Measurements from ENCODE around the gene GPX4. TPM values are rescaled to one million over a fixed set of nuclear protein-coding genes. Genes with fewer than 3 reads are reported as not detected.

GPX4 gene
- total and polyA plus RNA-seq, 9 of the 15 experiments (the other 6 are each of a cell fraction or from before 2014, with no cell fraction given): 61.4 to 661 (median 349) TPM

DNA sequence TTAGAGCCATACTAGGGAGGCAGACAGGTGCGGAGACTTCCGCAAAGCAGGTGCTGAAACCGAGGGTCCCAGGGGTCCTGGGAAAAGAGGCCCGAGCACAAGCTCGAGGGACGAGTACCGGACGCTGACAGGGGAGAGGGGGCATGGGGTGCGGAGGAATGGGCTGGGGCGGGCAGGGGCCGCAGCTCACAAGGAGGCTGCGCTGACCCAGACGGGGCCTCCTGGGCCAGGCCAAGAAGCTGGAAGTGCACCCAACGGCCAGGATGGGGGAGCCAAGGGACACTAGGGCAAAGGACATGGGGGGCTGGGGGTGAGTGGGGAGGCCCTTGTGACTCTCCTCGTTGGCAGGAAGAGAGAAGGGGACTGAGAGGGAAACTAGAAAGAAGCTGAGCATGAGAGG, 10.5 kb upstream of the GPX4 start:
- BruUV-seq (replicated peaks): no TSS peak
- no peak for DNase-seq (ENCODE audit: extremely low read depth in 1 of 4, low spot score in 3 of 4)
- TF ChIP-seq ZNF217 (CRISPR knock-in tag; IDR thresholded peaks at IDR 0.05) (no peak), SMARCE1 (IDR thresholded peaks at IDR 0.05) (no peak), NR2F6 (CRISPR knock-in tag; IDR thresholded peaks at IDR 0.05) (no peak), NR1H2 (CRISPR knock-in tag; IDR thresholded peaks at IDR 0.05) (no peak), ZNF589 (CRISPR knock-in tag; IDR thresholded peaks at IDR 0.05; ENCODE audit: low read depth) (no peak), PHF8 (IDR thresholded peaks at IDR 0.05; ENCODE audit: borderline replicate concordance, low read length) (no peak), ZNF184 (CRISPR knock-in tag; IDR thresholded peaks at IDR 0.05) (no peak), BCL6 (CRISPR knock-in tag; IDR thresholded peaks at IDR 0.05) (no peak), CHCHD3 (CRISPR knock-in tag; IDR thresholded peaks at IDR 0.05) (no peak)
- TF ChIP-seq, protein P1, sequence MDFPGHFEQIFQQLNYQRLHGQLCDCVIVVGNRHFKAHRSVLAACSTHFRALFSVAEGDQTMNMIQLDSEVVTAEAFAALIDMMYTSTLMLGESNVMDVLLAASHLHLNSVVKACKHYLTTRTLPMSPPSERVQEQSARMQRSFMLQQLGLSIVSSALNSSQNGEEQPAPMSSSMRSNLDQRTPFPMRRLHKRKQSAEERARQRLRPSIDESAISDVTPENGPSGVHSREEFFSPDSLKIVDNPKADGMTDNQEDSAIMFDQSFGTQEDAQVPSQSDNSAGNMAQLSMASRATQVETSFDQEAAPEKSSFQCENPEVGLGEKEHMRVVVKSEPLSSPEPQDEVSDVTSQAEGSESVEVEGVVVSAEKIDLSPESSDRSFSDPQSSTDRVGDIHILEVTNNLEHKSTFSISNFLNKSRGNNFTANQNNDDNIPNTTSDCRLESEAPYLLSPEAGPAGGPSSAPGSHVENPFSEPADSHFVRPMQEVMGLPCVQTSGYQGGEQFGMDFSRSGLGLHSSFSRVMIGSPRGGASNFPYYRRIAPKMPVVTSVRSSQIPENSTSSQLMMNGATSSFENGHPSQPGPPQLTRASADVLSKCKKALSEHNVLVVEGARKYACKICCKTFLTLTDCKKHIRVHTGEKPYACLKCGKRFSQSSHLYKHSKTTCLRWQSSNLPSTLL (IDR thresholded peaks at IDR 0.05): no peak
- H3K27ac ChIP-seq (ENCODE audit: extremely low read depth, low read depth, low read length): no peak overlapping the region; the same call in 2 of the 3 replicates
- 95% methylated on average over 9 of the region's 15 CpGs for WGBS (ENCODE audit: insufficient coverage, low coverage, missing lambda C conversion rate)
- H3K4me1 ChIP-seq (replicated peaks in 1 of 2; ENCODE audit: control insufficient read depth in 2 of 2, insufficient read depth in 2 of 2, low read length in 2 of 2): peaks cover 13 to 65% of the 10 kb centered on the region in 2 experiments; a peak in 4 of 5 replicates
- FAIRE-seq: no peak
- no peak overlapping the region for H2AFZ ChIP-seq (ENCODE audit: low read depth, low read length)
- ATAC-seq: no peak
- POLR2A ChIA-PET: interaction anchor here (0.9 to 6.2 kb wide), 4 partner anchors 9 to 17 kb away, joined by 3 to 45 read pairs (median 5); partner anchors contain the start of gene GPX4
- H3K9me1 ChIP-seq (ENCODE audit: control insufficient read depth, insufficient read depth, low read length): no peaks in the 10 kb centered on the region
- in situ Hi-C loops (cut with MboI): no loop called here
- peaks cover 11% of the 10 kb centered on the region; the same call in 1 of the 2 replicates for H4K20me1 ChIP-seq (replicated peaks; ENCODE audit: control insufficient read depth, insufficient read depth, low read length)
- H3K79me2 ChIP-seq (ENCODE audit: control insufficient read depth, insufficient read depth, low read length): peaks cover 42% of the 10 kb centered on the region
- intact Hi-C loops (cut with micrococcal nuclease): no loop called here
- no peaks in the 10 kb centered on the region for H3K9me3 ChIP-seq (replicated peaks; ENCODE audit: control insufficient read depth, insufficient read depth, low read depth, low read length)
- no peak overlapping the region for H3K4me3 ChIP-seq
- no peaks in the 10 kb centered on the region for H3K27me3 ChIP-seq (ENCODE audit: control insufficient read depth in 2 of 2, insufficient read depth in 2 of 2, low read length in 2 of 2)
- CTCF ChIA-PET (ENCODE audit: low intra/inter-chr PET ratio): no interaction called here
- no peak overlapping the region for H3K4me2 ChIP-seq (ENCODE audit: insufficient read depth, low read length)
- peak overlapping the region in 1 of 2 experiments; percentile 100; a peak in 2 of 4 replicates for H3K9ac ChIP-seq (ENCODE audit: insufficient read depth in 1 of 2, low read depth in 2 of 2, low read length in 2 of 2)
- H3K36me3 ChIP-seq (ENCODE audit: control insufficient read depth, insufficient read depth, low read length): peaks cover 49% of the 10 kb centered on the region
